Mesodermal cell (in vitro differentiated cells): ENCODE measurements around the gene SNX33.
A peak's percentile ranks its signal among the peaks of the same experiment; 100 is the strongest.
"Not testable (repeated sequence)": the region's sequence is repeated elsewhere in the genome, so short reads cannot be mapped to it uniquely, and the experiment has no call there.

Experiments used
- H3K27ac ChIP-seq: 2 replicates; pipeline ENCODE4 v1.7.0; 2013; ENCODE audit warnings: mild to moderate bottlenecking, low read depth, low read length, moderate library complexity; ENCODE audit not compliant: severe bottlenecking
- H3K36me3 ChIP-seq: 2 replicates; pipeline ENCODE4 v1.7.1; 2013; ENCODE audit warnings: mild to moderate bottlenecking, low read length, moderate library complexity; ENCODE audit not compliant: control insufficient read depth, insufficient read depth
- H3K4me1 ChIP-seq: one replicate; pipeline ENCODE4 v1.7.1; 2013; ENCODE audit warnings: mild to moderate bottlenecking, low read length; ENCODE audit not compliant: insufficient read depth, control insufficient read depth, poor library complexity, severe bottlenecking
- H3K4me3 ChIP-seq: 2 replicates; pipeline ENCODE4 v1.7.0; 2013; ENCODE audit warnings: low read length, control low read depth, mild to moderate bottlenecking; ENCODE audit not compliant: insufficient read depth, poor library complexity, severe bottlenecking; ENCODE audit errors: extremely low read depth
- H3K9me3 ChIP-seq: 2 replicates; pipeline ENCODE4 v1.7.1; 2013; ENCODE audit warnings: mild to moderate bottlenecking, low read length, moderate library complexity; ENCODE audit not compliant: control insufficient read depth
- WGBS, 2 experiments: methylation state at CpG; one replicate each; pipeline ENCODE4 v1.1.5; 2013; ENCODE audit warnings: missing lambda C conversion rate in 2 of 2; ENCODE audit not compliant: insufficient coverage in 2 of 2; 5-methylcytosine and 5-hydroxymethylcytosine counted together

Gene SNX33

DNA sequence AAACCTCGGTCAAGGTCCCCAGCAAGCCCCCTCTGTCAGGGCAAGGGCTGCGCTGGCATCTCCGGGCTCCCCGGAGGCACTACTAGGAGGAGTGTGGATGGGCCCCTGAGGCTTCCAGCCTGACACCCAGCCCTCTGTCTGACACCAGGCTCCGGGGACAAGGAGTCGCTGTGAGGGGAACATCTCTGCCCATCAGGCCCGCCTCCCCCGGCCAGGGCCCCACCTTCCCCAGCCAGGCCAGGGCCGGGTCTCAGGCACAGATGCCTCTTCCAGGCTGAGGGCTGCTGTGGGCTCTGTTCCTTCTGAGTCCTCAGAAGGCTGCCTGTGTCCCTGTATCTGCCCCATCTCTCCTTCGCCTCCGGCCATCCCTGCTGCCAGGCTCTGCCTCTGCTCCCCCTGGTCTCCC, 49.1 kb downstream of the SNX33 start:
- Histone ChIP-seq H3K27ac (peak overlapping the region; percentile 29), H3K9me3 (no peaks in the 10 kb centered on the region), H3K36me3 (no peaks in the 10 kb centered on the region), H3K4me3 (no peak overlapping the region), H3K4me1 (peaks cover 71% of the 10 kb centered on the region)
- 81 to 88% methylated on average over 9 to 11 of the region's 11 CpGs for WGBS, 2 experiments

DNA sequence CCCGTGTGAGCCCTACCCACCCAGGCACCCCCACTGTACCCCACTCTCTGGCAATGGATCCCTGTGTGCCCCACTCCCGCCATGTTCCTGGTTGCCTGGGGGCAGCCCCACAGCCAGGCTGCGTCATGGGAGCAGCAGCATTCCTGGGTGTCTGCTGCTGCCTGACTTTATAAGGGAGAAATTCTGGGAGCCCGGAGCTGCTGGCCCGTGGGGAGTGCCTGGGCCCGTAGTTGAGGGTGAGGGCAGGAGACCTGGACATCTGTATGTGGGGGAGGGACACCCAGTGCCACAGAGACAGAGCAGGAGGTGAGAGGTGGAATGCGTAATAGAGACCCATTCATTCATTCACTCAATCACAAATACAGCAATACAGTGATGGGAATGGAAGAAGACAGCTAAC, 49.8 kb downstream of the SNX33 start:
- Histone ChIP-seq H3K27ac (peak overlapping the region; percentile 29), H3K4me1 (peaks cover 78% of the 10 kb centered on the region), H3K36me3 (no peaks in the 10 kb centered on the region), H3K4me3 (no peak overlapping the region), H3K9me3 (no peaks in the 10 kb centered on the region)
- WGBS, 2 experiments = 83 to 88% methylated on average over 3 to 6 of the region's 7 CpGs

DNA sequence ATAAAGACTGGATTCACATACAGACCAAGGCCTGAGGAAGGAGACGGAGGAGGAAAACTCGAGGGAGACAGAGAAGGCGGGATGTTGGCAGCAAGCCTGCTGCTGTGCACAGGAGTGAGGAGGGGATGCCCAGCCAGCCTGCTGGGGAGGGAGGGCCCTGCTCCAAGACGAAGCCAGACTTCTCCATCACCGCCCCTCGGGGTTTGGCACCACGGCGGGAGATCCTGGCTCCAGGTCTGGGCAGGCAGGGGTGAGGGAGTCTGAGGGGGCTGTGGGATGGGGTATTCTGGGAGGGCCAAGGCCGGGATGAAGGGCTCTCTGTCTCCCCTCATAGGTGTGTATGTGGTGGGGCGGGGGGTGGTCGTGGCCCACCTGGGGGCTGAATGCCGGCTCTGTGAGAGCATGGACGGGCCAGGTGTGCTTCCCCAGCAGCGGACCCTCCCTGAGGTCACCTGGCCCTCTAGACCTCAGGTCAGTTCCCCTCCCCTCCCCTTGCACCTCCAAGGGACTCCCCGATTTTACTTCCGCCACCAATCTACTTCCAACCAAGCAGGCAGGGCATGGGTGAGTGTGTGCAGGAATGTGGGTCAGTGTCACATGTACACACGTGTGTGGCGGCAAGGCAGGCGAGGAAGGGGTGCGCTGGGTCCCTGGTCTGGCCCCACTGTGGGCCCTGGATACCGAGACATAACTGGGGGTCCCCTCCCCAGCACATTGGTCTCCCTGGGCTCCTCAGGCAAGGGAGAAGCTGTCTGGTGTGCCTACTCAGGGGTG, 50.4 kb downstream of the SNX33 start:
- 96 to 98% methylated on average over 8 of the region's 21 CpGs for WGBS, 2 experiments

DNA sequence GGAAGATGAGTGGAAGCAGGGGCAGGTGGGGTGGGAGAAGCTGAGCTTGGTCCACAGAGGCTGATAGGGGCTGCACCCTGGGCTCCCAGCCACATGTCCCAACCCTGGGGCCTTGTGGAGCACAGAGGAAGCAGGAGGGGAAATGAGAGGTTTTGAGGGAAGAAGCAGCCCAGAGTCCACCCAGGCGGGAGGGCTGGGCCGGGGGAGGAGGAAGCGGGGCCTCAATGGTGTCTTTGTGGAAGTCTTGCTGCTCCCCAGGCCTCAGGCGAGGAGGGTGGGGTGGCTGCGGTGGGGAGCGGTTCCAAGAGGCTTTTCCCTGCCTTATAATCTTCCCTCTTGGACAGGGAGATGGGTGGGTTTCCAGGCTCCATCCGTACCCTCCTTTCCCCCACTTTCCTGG, 51.8 kb downstream of the SNX33 start:
- no CpG with 5 or more reads among the region's 7 CpGs for WGBS, 2 experiments
- peak overlapping the region; percentile 29 for H3K27ac ChIP-seq
- H3K36me3 ChIP-seq, H3K9me3 ChIP-seq, H3K4me3 ChIP-seq: not testable (repeated sequence)
- H3K4me1 ChIP-seq = peaks cover 69% of the 10 kb centered on the region

More for the DNA sequence above, 50.4 kb downstream of the SNX33 start:
- H3K36me3 ChIP-seq, H3K9me3 ChIP-seq, H3K27ac ChIP-seq, H3K4me3 ChIP-seq: not testable (repeated sequence)
- H3K4me1 ChIP-seq = peaks cover 78% of the 10 kb centered on the region

DNA sequence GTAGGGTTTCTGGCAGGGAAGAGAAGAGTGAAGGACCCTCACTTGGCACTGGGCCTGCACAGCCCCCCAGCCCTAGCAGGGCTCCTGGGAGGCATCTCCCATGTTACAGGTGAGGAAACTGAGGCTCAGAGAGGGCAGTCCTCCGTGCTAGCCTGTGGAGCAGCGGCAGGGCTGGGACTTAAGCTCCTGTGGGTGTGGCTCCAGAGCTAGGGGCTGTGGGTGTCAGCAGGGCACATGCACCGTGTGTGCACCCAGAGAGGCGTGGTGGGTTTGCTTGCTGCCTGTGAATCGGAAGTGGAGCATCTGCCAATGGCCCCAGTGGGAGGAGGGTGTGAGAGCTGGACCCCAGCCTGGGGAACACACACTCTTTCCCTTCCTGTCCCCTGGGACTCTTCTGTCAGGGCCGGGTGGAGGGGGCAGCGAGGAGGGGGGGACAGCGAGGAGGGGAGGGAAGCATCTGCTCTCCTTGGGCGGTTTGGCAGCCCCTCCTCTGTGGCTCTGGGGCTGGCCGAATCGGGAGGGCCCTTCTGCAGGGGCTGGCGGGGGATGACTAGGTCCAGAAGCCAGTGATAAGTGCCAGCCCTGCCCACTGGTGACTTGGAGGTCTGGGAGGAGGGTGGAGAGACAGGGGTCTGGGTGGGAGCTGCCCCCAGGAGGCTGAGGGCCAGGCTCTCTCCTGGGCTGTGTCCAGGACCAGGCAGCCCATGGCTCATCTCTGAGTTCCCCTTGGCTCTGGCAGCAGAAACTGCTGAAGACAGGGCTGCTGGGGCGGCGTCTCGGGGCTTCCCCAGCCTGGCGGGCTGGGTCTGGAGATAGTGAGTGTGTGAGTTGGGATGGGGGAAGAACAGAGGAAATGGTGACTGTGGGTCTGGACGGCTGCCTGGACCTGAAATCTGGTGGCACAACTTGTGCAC, 52.5 kb downstream of the SNX33 start:
- not testable (repeated sequence) for H3K36me3 ChIP-seq, H3K9me3 ChIP-seq, H3K4me3 ChIP-seq
- H3K4me1 ChIP-seq = peaks cover 68% of the 10 kb centered on the region
- WGBS, 2 experiments = 74 to 100% methylated on average over 2 to 5 of the region's 17 CpGs
- peak overlapping the region; percentile 29 for H3K27ac ChIP-seq

DNA sequence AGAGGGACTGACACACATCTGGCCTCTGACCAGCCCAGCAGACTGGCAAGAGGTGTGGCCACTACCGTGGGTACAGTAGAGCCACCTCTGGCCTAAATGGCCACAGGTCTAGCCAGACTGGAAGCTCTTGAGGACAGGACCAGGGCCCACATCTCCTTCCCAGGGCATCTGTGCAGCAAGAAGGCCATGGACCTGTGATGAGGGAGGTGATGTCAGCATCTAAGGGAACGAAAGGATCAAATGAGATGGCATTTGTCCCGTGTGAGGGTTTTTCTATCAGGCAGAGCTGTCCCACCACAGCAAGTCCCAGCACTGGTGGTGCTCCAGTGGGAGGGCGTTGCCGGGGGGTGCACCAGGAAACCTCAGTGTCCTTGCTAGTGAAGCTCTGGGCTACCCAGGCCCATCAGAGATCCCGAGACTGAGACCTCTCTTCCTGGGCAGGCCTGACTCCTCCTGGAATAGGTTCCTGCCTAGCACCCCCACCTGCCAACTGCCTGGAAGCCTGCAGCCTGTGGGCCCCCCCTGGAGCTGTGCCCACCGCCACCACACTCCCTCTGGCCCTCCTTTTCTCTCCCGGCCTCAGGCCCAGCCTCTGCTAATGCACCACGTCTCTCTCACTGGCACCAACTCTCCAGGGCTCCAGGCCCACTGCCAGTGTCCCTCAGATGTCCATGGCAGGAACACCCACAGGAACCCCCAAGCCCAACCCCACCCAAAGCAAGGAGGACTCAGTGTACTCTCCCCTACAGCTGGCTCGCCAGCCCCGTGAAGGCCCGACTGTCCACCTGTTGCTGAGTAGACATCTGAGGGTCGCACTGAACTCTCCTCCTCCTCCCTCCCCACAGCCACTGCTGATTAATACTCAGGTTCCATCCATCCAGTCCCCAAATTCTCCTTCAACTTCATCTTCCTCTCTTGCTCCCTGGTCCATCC, 53.6 kb downstream of the SNX33 start:
- Histone ChIP-seq H3K4me1 (peaks cover 64% of the 10 kb centered on the region), H3K27ac (peak overlapping the region; percentile 16)
- WGBS, 2 experiments = 95% methylated on average over 5 to 7 of the region's 13 CpGs
- H3K36me3 ChIP-seq, H3K9me3 ChIP-seq, H3K4me3 ChIP-seq: not testable (repeated sequence)

DNA sequence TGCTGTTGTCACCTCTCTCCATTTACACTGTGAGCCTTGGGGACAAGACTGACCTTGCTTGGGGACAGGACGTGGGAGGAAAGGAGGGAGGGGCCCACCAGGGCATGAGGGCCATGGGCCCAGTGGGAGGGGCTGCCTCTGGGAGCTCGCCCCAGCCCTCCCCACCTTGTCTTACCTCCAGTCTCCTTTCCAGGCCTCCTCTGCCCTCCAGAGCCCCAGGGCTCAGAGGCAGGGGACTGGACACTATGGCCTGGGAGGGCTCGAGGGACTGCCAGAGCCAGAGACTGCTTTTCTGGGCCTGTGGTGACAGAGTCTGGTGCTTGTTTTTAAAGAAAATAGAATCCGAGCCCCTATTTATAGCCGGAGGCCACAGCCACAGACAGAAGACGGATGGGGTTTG, 54.7 kb downstream of the SNX33 start:
- Histone ChIP-seq H3K4me3 (no peak overlapping the region), H3K36me3 (peaks cover 4% of the 10 kb centered on the region), H3K9me3 (no peaks in the 10 kb centered on the region), H3K4me1 (peaks cover 56% of the 10 kb centered on the region), H3K27ac (no peak overlapping the region)
- WGBS, 2 experiments = 76% methylated on average over 2 of the region's 6 CpGs; no CpG with 5 or more reads in 1 of the 2 experiments

DNA sequence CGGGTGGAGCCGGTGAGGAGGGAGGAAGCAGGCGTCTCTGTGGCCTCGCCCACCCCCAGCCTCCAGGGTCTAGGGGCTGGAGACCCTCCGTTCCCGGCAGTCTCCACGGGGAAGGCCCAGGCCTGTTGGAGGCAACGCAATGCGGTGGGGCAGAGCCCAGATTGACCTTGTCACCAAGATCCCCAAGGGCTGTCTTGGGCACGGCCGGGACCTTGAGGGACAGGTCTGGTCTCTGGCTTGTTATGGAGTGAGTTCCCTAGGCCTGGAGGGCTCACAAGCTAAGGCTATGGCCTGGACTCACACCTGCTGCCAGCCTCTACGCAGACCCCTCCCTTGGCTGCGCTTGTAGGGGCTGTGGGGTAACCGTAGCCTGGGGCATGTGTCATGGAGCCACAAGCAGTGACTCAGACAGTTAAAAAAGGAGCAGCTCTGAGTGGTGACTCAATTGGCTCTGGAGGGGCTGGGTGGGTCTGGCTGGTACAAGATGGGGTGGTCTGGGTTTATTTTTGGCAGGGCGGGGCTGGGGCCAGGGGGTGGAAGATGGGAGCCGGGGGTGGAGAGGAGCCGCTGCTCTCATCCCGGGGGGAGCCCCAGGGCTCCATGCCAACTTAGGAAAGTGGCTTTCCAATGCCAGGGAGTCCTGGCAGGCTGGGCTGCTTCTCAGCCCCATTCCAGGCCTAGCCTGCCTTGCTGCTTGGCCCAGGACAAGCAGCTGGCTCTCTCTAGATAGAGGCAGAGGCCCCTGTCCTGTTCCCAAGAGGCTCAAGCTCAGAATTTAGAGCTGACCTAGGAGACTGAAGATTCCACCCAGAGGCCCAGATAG, 55.9 kb downstream of the SNX33 start:
- 90% methylated on average over 5 of the region's 18 CpGs; no CpG with 5 or more reads in 1 of the 2 experiments for whole genome bisulfite sequencing, 2 experiments

DNA sequence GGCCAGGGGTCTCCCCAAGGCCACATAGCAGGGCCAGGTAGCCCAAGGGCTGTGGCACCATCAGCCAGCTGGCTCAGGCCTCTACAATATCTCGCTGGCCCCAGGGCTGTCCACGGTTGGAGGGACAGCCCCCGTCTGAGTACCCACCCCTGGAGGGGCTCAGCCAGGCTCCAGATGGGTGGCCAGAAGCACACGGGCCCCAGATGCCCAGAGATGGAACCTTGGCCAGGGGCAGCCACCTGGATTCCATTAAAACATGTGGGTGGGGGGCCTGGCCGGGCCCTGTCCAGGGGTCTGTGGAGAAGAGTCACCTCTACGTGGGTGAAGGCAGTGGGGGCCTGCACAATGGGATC, 56.5 kb downstream of the SNX33 start:
- Histone ChIP-seq H3K27ac (peak overlapping the region; percentile 64), H3K4me3 (no peak overlapping the region), H3K9me3 (no peaks in the 10 kb centered on the region), H3K36me3 (peaks cover 4% of the 10 kb centered on the region), H3K4me1 (peaks cover 54% of the 10 kb centered on the region)
- WGBS, 2 experiments = 95 to 96% methylated on average over 6 of the region's 6 CpGs

More for the DNA sequence above, 55.9 kb downstream of the SNX33 start:
- peak overlapping the region; percentile 64 for H3K27ac ChIP-seq
- H3K9me3 ChIP-seq, H3K36me3 ChIP-seq, H3K4me3 ChIP-seq: not testable (repeated sequence)
- H3K4me1 ChIP-seq = peaks cover 54% of the 10 kb centered on the region
